Vein endothelial cell (primary cell): ENCODE results near the gene OR6K6. TPM values are rescaled to one million over a fixed set of nuclear protein-coding genes. Genes with fewer than 3 reads are reported as not detected.

Source experiments
- small RNA-seq: library from RNA; depleted of rRNA; stranded (forward); fragments of <200 nt; gene quantifications from one replicate; pipeline ENCODE3, GENCODE V24; 2012
- total RNA-seq: library from RNA; depleted of rRNA; stranded (reverse); fragments of >200 nt; gene quantifications from 2 replicates; pipeline ENCODE4 v1.2.3, GENCODE V29; 2012

OR6K6 gene, protein sequence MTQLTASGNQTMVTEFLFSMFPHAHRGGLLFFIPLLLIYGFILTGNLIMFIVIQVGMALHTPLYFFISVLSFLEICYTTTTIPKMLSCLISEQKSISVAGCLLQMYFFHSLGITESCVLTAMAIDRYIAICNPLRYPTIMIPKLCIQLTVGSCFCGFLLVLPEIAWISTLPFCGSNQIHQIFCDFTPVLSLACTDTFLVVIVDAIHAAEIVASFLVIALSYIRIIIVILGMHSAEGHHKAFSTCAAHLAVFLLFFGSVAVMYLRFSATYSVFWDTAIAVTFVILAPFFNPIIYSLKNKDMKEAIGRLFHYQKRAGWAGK
- not detected in 2 replicates for total RNA-seq

DNA sequence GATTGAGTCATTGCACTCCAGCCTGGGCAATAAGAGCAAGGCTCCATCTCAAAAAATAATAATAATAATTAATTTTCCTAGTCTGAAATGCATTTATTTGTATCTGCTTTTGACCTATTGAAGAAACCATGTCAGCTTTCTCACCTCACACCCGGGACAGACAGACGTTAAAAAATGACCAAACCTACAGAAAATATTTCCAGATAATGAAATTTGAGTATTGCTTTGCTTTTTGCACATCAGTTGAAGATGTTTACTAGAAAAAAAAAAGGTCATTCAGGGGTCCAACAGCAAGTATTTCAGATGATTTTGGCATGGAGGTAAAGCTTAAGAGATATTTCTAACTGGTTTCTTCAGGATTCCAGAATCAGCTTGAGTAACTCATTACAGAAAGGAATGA, at the start of gene OR6K6:
OR6K6 (plus strand) TSS at position 301 of the 400 bp plus-strand sequence. CDS start 168 bp downstream, outside the sequence.

DNA sequence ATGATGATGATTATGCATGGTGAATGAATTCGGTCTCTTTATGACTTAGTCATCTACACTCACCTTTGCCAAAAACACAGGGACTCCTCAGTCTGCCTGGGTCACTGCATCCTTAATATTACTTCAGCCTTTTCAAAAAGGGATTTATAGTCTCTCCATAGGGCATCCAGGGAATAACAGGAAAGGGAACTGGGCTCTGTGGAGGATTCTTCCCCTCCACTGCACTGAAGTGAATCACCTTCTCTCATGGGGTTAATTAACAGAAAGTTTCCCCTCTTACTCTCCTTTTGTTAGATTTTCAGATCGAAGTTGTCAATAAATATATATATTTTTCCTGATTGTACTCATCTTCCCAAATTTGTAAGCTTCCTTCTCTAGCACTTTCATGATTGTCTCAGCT, 33.9 kb upstream of the OR6K6 start, which contains the start of gene OR6K3:
OR6K3 (minus strand) TSS at position 101 of the 400 bp plus-strand sequence. CDS start 2,605 bp downstream, outside the sequence.

DNA sequence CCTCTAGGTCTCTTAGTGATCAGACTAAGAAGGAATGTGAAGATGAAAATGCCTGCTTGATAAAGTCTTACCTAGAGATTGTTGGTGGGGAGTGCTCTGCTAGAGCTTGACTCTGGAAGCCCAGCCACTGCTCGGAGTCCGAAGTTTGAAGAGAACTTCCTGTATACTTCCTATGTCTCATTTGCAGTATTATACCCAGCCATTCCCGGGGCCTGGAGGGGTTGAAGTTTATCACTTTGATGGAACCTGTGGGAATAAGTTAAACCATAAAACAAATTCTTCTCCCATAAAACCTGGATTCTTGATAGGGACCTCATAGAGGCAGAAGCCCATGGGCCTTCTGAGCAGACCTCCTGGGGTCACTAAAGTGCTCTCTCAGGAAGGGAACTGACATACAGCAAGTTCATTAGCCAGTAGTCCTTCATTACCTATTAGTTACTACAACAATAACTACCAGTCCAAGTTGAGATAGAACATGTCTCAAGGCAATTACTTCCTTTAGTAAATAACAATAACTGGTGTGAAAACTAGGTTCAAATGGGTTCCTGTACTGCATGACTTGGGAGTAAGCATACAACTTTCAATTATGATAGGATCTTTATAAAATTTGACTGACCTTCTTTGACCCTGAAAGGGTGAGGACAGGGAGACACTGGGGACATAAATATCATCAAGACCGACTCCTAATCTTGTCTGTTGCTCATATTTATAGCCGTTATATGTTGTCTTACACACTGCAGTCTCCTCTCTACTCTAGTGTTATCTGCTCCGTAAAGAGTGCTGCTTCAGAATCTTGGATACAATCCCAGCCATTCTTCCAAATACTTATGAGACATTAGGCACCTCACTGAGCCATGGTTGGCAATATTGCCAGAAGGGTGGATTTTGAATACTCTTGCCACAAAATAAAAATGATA, 17.7 kb downstream of the OR6K6 start, which contains the start of gene OR6N1:
OR6N1 (minus strand) TSS at position 246 of the 917 bp plus-strand sequence. CDS start 5,513 bp downstream, outside the sequence.

DNA sequence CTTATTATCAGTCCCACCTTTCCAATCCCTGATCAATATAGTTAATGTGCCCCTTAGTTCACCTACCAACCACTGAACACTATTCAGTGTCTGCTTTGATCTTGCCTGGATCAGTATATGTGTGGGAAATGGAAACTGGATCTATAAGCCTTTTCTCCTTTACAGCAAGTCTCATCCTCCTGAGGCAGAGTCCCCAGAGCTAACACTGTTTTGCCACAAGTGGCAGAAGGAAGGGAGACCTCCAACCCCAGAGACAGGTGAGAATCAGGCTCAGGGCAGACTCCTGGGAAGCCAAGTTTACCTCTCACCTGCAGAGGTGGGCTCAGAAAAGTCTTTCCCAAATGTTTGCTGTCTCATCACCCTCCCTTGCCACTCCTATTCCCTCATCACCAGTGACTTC, 26.6 kb downstream of the OR6K6 start, which contains the start of gene OR6N2:
OR6N2 (minus strand) TSS at position 101 of the 400 bp plus-strand sequence. CDS start 3,569 bp downstream, outside the sequence.

Small RNA genes lying within 50 kb of the gene (small RNA-seq; reads per million reads assigned to genes)
- not detected for gene OR2AQ1P

Other genes with a start within 250 kb of the OR6K6 start
- gene OR6Y1, start 200.3 kb upstream of the OR6K6 start, total RNA-seq: not detected in 2 replicates
- not detected in 2 replicates for gene OR6P1, start 184.1 kb upstream of the OR6K6 start, total RNA-seq
- not detected in 2 replicates for gene OR10X1, start 174.8 kb upstream of the OR6K6 start, total RNA-seq
- gene OR10Z1, start 149.5 kb upstream of the OR6K6 start, total RNA-seq: not detected in 2 replicates
- gene SPTA1, start 68.0 kb upstream of the OR6K6 start, total RNA-seq: 5.9 and 14.6 TPM in 2 replicates
- not detected in 2 replicates for gene OR6K2, start 54.1 kb upstream of the OR6K6 start, total RNA-seq
- gene OR6K3, start 34.0 kb upstream of the OR6K6 start, total RNA-seq: 0.19 TPM in 1 of 2 replicates, not detected in the other
- not detected in 2 replicates for gene OR6N1, start 17.5 kb downstream of the OR6K6 start, total RNA-seq
- not detected in 2 replicates for gene OR6N2, start 26.5 kb downstream of the OR6K6 start, total RNA-seq
- gene MNDA, start 76.6 kb downstream of the OR6K6 start, total RNA-seq: not detected in 2 replicates
- gene PYHIN1, start 176.8 kb downstream of the OR6K6 start, total RNA-seq: not detected in 2 replicates